ENCODE measurements around the gene LRPPRC.

Gene LRPPRC

GRCh38 chr2:43885132-43885632 is 110.6 kb downstream of the LRPPRC start:
- no peak overlapping the region for H3K4me3 ChIP-seq (ENCODE audit: low read depth, low read length)
- no peak for TF ChIP-seq CTCF (IDR thresholded peaks at IDR 0.05; ENCODE audit: borderline replicate concordance, insufficient read depth, low read depth, low read length)

- TF ChIP-seq CTCF (IDR thresholded peaks at IDR 0.05; ENCODE audit: borderline replicate concordance, insufficient read depth, low read depth, low read length), result no peak
- no peak overlapping the region for H3K4me3 ChIP-seq (ENCODE audit: low read depth, low read length)
Measured at GRCh38 chr2:43884689-43885088, 111.1 kb downstream of the LRPPRC start.

- no peak overlapping the region for H3K4me3 ChIP-seq (ENCODE audit: low read depth, low read length)
- no peak for TF ChIP-seq CTCF (IDR thresholded peaks at IDR 0.05; ENCODE audit: borderline replicate concordance, insufficient read depth, low read depth, low read length)
Measured at GRCh38 chr2:43882312-43882711, 113.5 kb downstream of the LRPPRC start.

GRCh38 chr2:43880952-43881351 is 114.8 kb downstream of the LRPPRC start:
- H3K4me3 ChIP-seq (ENCODE audit: low read depth, low read length), result no peak overlapping the region
- no peak for TF ChIP-seq CTCF (IDR thresholded peaks at IDR 0.05; ENCODE audit: borderline replicate concordance, insufficient read depth, low read depth, low read length)

- no peak overlapping the region for H3K4me3 ChIP-seq (ENCODE audit: low read depth, low read length)
- no peak for TF ChIP-seq CTCF (IDR thresholded peaks at IDR 0.05; ENCODE audit: borderline replicate concordance, insufficient read depth, low read depth, low read length)
Measured at GRCh38 chr2:43880471-43880870, 115.3 kb downstream of the LRPPRC start.

DNA sequence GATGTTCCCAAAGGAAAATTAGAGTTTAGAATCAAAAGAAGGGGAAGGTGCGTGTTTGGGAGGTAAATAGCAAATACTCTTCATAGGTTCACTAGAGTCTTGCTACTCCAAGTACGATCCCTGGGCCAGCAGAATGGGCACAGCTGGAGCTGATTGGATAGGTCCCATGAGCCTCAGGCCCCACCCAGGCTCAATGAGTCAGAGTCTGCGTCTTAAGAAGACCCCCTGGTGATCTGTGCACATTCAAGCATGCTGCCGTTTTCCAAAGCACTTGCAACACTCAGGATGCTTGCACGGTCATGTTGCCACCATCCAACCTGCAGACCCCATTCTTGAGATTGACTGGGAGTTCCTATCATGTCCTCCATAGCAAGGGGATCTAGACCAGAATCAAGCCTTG is 116.5 kb downstream of the LRPPRC start:
- TF ChIP-seq CTCF (IDR thresholded peaks at IDR 0.05; ENCODE audit: borderline replicate concordance, insufficient read depth, low read depth, low read length), result no peak
- no peak overlapping the region for H3K4me3 ChIP-seq (ENCODE audit: low read depth, low read length)

GRCh38 chr2:43877782-43878464 is 117.9 kb downstream of the LRPPRC start:
- peak; percentile 97 for TF ChIP-seq CTCF (IDR thresholded peaks at IDR 0.05; ENCODE audit: borderline replicate concordance, insufficient read depth, low read depth, low read length)
- H3K4me3 ChIP-seq (ENCODE audit: low read depth, low read length), result no peak overlapping the region
